HG03442 (cell line): ENCODE results near the gene CSGALNACT2.
A peak's percentile ranks its signal among the peaks of the same experiment; 100 is the strongest.

Experiments
- ATAC-seq: cut with Tn5 transposase; IDR thresholded peaks from one replicate; pipeline ENCODE4 v1.9.1; 2021; ENCODE audit warnings: mild to moderate bottlenecking, moderate library complexity; ENCODE audit not compliant: unreplicated experiment

Gene CSGALNACT2

DNA sequence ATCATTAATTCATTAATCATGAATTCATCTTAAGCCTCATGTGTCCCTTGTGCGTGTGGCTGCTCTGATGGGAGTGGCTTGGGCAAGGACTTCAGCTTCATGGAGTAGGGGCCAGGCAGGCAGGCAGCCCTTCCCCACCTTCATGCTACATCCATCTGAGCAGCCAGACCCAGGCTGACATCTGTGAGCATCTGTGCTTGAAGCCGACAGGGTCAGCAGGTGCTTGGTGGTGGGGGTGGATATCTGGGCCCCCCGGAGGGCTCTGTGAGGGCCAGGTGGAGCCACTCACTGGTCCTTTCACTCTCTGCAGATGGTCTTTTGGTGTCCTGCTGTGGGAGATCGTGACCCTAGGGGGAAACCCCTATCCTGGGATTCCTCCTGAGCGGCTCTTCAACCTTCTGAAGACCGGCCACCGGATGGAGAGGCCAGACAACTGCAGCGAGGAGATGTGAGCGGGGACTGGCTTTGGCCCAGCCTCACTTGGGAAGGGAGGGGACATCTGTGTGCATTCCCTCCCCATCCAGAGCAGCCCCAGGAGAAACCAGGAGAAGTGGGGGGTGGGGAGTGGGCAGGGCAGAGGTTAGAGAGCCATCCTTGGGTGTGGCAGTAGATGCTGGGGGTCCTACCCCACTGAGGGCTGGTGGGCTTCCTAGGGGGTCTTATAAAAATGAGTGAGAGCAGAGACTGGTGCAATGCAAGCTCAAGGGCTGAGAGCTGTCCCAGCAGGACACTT, 14.7 kb upstream of the CSGALNACT2 start:
- ATAC-seq, result no peak

DNA sequence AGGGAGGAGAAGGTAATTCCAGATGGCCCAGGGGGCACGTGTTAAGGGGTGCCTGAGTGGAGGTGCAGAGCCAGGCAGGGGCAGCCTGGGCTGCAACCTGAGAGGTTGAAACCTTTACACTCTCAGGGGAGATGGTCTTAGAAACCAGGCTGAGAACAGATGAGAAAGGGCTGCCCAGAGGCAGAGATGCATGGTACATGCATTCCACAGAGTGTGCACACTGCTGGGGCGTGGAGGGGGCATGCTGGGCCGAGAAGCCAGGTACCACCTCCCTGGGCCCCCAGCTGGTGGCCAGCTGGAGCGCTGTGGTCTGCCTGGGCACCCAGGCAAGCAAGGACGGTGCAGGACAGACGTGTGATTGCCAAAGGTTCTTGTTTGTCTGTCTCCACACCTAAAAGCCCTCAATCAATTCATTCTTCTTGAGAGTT, 14.1 kb upstream of the CSGALNACT2 start:
- ATAC-seq, result no peak

DNA sequence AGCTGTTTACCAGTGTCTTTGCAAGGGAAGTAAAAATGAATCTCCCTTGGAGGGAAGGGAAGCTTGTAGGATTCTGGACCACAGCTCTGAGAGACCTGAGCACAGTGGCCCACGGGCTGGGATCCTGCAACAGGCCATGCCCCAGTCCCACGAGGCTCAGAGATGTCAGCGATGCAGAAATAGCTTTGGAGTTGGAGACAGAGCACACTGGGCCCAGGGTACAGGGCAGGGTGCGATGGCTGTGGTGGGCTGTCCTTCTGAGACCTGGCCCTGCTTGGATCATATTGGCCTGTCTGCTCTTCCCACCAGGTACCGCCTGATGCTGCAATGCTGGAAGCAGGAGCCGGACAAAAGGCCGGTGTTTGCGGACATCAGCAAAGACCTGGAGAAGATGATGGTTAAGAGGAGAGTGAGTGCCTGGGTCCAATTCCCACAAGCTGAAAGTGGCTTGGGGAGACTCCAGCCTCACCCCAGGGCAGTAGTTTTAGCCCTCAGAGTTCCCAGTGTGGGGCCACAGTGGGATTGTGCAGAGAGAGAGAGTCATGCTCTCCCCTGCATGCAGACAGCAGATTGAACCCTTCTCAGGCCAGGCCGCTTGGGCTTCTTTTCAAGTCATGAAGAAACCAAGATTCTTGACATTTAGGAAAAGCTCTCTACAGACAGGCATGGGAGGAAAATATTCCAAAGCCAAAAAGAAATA, 13.5 kb upstream of the CSGALNACT2 start:
- ATAC-seq, result no peak

DNA sequence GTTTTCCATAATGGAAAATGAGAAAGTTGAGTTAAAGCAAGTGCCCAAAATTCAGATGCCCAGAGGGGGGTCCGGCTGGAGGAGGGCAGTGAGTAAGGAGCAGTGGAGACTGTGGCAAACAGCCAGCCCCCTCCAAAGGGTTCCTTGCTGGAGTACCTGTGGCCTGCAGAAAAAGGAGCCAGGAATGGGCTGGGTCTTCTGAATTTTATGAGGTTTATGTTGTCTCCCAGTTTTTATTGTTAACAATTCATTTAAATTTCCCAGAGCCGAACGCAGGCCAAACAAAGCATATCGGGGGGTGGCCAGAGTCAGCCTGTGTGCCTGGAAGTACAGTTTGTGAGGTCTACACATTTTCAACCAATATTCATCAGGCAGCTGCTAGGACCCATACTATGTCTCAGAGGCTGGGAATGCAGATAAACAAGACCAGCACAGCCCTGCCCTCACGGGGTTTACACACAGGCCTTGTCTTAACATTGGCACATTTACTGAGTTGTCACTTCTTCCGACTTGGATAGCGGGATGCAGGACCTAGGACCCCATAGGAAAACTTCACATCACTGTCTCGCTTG, 12.9 kb upstream of the CSGALNACT2 start:
- no peak for ATAC-seq

DNA sequence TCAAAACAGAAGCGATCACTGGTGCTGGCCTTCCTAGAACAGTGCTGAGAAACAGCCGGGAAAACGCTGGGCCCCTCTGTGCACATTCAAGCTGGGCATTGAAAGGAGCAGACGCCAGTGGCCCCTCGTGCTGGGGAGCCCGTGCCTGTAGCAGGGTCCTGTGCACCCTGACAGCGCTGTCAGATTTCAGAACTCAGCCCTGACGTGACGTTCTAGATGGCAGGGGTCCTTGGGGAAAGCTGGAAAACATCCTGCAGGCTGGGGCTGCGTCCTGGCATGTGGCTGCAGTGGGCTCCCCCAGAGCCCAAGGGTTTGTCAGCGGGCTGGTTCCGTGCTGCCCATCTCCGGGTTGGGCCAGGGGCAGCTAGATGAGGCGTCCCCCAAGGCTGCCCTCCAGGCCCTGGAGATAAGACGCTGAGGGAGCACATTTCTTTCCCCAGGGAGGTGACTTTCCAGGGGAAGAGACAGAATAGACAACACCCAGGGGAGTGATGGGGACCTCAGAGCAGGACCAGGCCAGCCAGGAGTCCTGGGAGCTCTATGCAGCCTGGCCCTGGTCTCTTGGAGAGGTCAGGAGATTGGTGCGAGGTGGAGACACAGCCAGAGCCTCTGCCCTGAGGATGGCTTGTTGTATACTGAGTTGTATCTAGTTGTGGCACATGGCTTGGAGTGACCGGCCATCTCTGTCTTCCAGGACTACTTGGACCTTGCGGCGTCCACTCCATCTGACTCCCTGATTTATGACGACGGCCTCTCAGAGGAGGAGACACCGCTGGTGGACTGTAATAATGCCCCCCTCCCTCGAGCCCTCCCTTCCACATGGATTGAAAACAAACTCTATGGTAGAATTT, 12.1 kb upstream of the CSGALNACT2 start:
- no peak for ATAC-seq

DNA sequence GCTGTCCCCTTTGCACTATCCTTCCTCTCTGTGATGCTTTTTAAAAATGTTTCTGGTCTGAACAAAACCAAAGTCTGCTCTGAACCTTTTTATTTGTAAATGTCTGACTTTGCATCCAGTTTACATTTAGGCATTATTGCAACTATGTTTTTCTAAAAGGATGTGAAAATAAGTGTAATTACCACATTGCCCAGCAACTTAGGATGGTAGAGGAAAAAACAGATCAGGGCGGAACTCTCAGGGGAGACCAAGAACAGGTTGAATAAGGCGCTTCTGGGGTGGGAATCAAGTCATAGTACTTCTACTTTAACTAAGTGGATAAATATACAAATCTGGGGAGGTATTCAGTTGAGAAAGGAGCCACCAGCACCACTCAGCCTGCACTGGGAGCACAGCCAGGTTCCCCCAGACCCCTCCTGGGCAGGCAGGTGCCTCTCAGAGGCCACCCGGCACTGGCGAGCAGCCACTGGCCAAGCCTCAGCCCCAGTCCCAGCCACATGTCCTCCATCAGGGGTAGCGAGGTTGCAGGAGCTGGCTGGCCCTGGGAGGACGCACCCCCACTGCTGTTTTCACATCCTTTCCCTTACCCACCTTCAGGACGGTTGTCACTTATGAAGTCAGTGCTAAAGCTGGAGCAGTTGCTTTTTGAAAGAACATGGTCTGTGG, 11.4 kb upstream of the CSGALNACT2 start:
- ATAC-seq, result no peak

DNA sequence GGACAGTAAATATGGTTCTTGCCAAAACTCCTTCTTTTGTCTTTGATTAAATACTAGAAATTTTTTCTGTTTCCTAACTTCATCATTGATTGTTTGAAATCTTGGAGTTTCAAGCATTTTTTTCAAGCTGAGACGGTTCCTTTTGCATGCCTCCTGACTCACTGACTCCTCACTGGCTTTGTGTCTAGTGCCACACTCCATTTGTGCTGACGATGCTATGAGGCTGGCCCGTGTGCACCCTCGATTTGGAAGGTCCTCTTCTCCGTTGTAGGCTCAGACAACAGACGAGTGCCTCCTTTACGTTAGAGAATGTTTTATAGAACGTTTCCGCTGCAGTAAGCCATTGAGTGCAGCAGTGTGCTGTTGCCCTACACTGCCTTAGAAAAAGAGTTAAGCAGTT, 10.8 kb upstream of the CSGALNACT2 start:
- no peak for ATAC-seq

DNA sequence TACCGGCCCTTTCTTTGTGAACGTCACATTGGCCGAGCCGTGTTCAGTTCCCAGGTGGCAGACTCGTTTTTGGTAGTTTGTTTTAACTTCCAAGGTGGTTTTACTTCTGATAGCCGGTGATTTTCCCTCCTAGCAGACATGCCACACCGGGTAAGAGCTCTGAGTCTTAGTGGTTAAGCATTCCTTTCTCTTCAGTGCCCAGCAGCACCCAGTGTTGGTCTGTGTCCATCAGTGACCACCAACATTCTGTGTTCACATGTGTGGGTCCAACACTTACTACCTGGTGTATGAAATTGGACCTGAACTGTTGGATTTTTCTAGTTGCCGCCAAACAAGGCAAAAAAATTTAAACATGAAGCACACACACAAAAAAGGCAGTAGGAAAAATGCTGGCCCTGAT, 9.9 kb upstream of the CSGALNACT2 start:
- no peak for ATAC-seq

DNA sequence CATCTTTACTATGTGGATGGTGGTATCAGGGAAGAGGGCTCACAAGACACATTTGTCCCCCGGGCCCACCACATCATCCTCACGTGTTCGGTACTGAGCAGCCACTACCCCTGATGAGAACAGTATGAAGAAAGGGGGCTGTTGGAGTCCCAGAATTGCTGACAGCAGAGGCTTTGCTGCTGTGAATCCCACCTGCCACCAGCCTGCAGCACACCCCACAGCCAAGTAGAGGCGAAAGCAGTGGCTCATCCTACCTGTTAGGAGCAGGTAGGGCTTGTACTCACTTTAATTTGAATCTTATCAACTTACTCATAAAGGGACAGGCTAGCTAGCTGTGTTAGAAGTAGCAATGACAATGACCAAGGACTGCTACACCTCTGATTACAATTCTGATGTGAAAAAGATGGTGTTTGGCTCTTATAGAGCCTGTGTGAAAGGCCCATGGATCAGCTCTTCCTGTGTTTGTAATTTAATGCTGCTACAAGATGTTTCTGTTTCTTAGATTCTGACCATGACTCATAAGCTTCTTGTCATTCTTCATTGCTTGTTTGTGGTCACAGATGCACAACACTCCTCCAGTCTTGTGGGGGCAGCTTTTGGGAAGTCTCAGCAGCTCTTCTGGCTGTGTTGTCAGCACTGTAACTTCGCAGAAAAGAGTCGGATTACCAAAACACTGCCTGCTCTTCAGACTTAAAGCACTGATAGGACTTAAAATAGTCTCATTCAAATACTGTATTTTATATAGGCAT, 9.1 kb upstream of the CSGALNACT2 start:
- ATAC-seq, result peak; percentile 88

DNA sequence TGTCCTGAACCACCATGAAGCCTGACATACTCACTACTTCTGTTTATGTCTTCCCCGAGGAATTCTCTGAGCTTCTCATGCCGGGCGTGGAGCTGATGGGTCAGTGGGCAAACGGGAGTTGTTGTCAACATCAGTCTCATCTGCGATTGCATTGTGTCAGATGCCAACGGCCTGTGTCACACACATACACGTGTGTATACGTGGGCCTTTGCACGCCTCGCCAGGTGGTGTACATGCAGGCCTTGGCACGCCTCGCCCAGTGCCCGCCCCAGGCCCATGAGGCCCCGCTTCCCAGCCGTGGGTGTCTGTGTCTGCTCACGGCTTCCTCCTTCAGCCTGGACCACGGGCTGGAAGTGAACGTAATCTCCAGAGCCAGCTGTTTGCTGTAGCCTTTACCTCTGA, 7.5 kb upstream of the CSGALNACT2 start:
- no peak for ATAC-seq

DNA sequence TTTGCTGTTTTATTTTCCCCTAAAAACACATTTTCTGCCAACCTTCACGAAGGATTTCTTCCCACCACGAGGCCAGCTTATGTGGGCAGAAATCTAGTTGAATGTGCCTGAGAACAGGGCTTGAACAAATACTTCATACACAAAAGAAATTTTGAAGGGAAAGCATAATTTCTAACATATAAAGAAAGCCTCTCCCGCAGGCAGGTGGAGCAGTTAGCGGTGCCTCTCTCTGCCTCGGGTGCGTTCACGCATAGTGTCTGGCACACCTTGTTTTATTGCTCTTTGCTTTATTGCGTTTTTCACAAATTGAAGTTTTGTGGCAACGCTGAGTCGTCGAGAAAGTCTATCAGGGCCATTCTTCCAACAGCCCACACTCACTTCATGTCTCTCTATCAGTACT, 7.0 kb upstream of the CSGALNACT2 start:
- no peak for ATAC-seq

DNA sequence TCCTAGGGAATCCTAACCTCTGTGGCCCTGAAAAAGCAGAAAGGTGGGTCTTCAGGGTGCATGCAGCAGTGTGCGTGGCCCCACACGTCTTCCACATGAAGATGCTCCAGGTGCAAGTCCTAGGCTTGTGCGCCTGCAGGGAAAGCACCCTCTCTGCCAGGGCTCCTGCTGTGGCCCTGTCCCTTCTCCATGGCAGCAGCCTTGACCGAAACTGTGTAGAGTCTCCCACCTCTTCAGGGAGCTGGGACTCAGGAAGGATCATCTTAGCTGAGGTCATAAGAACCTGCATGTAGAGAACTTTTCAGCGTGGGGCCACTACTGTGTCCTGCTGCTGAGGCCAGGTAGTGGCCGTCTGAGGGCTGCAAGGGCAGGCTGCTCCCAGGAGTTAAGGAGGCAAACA, 6.3 kb upstream of the CSGALNACT2 start:
- no peak for ATAC-seq

DNA sequence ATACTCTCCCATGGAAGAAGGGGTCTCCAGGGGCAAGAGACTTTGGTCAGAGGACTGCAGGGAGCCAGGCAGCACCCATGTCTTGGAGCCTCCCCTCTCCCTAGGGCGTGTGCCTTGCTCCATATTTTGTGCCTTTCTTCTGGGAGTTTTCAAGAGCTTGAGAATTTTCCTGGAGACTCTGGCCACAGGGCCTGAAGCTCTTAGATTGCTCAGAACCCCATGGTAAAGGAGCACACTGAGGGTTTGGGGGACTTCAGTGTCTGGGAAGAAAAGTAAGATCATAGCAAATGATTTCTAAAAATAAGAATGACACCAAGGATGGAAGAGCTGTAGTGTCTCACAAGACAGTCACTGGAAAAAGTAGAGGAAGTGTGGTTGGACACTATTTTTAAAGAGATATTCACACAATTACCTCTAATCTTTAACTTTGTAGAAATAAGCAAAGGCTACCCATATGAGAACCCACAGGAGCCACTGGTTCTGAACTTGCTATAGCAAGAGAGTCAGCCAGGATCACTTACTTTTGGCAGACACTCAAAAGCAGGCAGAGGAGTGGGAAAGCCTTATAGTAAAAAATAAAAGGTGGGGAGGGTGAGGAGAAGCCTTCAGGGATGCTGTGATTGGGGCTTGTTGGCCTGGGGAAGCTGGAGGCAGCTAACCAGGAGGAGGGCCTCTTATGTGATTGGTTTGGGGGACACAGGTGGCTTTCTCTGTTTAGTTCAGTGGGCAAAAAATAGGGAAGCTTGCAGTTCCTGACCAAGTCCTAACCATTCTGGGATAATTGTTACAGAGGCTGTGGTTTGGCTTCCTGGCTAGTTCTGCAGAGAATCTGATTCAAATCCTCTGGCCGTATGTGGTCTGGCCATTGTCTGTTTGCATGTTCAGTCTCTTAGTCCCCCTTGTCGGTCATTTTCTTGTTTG, 5.1 kb upstream of the CSGALNACT2 start:
- ATAC-seq, result no peak

DNA sequence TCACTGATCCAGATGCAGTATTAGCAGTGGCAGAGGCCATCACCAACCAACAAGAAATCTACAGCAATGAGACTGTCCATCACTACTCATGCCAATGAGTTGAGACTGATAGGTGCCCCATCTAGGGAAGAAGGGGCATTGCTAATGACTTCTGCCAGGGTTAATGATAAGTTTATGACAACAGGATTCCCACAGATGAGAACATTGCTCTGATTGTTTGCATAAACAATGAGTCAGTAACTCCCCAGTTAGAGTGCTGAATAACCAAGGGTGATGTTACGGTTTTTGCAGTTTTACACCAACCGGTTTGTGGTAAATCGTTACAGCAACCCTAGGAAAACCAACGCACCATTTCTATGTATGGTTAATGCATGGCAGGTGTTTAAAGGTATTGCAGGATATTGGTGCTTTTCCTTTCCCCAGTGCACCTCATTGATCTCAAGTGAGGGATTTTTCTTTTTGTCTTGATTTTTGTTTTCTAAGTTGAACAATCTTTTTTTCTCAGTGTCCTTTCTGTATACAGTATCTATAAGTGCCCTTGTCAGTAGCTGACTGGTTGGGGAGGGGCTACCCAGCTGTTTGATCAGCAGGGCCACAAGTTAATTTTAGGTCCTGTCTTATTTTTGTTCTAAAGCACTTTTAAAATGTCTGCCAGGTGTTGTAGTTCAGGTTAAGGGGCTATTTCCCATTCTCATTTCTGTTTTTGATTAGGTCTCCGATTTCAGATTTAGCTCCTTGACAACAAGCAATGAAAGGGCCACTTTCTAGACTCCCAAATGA, 3.9 kb upstream of the CSGALNACT2 start:
- no peak for ATAC-seq

DNA sequence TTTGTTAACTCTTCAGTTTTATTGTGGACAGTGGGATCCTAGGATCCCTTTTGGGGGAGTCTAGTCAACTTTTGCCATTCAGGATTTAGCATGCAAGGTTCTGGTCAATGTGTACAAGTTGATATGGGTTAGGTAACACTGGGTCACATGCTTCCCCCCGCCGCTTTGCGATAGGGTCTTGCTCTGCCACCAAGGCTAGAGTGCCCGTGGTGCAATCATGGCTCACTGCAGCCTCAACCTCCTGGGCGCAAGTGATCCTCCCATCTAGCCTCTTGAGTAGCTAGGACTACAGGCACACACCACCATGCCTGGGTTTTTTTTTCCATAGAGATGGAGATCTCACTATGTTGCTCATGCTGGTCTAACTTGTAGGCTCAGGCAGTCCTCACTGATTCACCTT, 3.2 kb upstream of the CSGALNACT2 start:
- ATAC-seq, result no peak

DNA sequence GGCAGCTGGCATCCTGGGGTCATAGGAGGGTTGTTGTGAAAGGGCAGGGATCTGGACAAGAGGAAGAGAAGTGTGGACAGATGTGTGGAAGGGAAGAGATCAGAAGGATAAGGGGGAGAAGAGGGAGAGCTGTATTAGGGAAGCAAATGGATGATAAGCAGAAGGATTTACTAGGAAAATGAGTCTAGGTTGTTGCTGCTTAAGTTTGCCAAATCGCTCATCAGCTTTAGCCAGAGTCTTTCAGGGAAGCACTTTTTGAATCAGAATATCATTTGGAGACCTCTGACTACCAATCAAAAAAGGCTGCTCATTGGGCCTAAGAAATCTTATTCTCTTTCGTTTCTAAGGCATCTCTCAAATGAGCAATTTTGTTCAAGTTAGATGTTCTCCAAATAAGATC, 2.6 kb upstream of the CSGALNACT2 start:
- no peak for ATAC-seq

DNA sequence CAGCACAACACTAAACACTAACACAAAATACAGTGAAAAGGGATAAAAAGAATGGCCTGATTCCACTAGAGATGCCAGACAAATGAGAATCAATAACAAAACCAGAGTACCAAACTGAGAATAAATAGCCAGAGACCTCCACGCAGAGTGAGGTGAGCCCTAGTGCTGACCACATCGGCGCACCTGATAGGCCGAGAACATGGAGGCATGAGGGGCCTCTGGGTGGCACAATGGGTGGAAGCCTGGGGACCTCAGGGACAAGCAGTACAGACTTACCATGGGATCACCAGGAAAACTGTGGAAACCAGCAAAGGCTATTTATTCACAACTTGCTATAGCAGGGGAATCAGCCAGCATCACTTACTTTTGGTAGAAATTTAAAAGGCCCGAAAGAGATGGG, 1.8 kb upstream of the CSGALNACT2 start:
- ATAC-seq, result no peak

DNA sequence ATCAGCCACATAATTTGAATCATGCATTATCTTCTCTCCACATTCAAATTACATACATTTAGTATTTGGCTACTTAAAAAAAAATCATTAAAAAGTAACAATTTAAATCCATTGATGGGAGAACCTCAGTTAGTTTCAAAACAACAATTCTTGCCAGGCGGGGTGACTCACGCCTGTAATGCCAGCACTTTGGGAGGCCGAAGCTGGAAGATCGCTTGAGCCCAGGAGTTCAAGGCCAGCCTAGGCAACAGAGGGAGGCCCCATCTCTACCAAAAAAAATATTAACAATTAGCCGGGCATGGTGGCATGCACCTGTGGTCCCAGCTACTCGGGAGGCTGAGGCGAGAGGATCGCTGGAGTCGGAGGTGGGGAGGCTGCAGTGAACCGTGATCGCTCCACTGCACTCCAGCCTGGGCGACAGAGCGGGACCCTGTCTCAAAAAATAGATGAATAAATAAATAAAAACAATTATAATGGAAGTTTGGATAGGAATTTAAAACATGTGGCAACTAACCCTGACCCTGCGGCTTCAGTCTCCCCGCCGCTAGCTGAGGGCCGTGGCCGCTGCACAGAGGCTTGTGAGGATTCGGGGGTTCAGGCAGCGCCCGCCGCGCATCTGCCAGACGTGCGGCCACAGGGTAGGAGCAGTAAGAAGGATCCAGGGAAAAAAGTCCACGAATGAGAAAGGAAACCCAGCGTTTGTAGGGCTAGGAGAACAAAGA, 1.1 kb upstream of the CSGALNACT2 start:
- no peak for ATAC-seq
